ENCODE results near the gene AGFG2. TPM values are rescaled to one million over a fixed set of nuclear protein-coding genes. Genes with fewer than 3 reads are reported as not detected.

The AGFG2 gene
- total and polyA plus RNA-seq, 4 donors = 37.2 to 48.8 (median 42.3) TPM

DNA sequence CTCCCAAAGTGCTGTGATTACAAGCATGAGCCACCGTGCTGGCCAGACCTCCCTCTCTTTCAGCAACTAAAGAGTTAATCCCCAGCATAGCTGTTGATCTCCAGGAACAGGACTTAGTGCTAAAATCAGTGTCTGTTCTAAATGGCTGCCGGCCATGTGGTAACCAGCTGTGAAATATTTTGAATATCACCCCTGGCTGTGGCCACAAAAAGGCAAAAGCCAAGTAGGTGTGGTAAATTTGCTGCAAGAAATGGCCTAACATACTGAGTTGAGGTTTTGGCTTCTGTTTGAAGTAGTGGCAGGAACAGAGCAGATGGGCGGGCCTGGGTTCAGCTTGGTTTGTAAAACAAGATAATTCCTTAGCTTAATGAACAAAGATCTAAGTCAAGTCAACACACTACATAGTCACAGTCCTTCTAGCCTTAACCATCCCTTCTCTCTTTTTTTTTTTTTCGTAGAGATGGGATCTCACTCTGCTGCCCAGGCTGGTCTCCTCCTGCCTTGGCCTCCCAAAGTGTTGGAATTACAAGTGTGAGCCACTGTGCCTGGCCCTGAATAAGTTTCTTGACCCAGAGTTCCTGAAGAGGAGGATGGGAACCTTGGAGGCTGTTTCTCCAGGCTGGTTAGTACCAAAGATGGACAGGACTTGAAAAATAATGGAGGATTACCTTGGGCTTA is 22.7 kb upstream of the AGFG2 start:
- WGBS = 78% methylated on average over 4 of the region's 4 CpGs
- Histone ChIP-seq H3K4me3 (ENCODE audit: low read depth in 1 of 3, low read length in 3 of 3) (no peak overlapping the region), H3K27me3 (ENCODE audit: control insufficient read depth in 4 of 4, insufficient read depth in 4 of 4, low read length in 3 of 4) (no peaks in the 10 kb centered on the region), H3K9me3 (ENCODE audit: control insufficient read depth in 4 of 4, low read length in 3 of 4) (no peaks in the 10 kb centered on the region), H3K27ac (ENCODE audit: low read depth in 1 of 2, low read length in 2 of 2) (no peak overlapping the region), H3K4me1 (ENCODE audit: control insufficient read depth in 4 of 4, insufficient read depth in 4 of 4, low read length in 3 of 4) (no peaks in the 10 kb centered on the region), H3K36me3 (ENCODE audit: control insufficient read depth in 4 of 4, insufficient read depth in 3 of 4, low read depth in 1 of 4, low read length in 3 of 4) (no peaks in the 10 kb centered on the region), H3K9ac (ENCODE audit: low read depth in 1 of 2, low read length in 2 of 2) (no peak overlapping the region)
- TF ChIP-seq, protein P1, sequence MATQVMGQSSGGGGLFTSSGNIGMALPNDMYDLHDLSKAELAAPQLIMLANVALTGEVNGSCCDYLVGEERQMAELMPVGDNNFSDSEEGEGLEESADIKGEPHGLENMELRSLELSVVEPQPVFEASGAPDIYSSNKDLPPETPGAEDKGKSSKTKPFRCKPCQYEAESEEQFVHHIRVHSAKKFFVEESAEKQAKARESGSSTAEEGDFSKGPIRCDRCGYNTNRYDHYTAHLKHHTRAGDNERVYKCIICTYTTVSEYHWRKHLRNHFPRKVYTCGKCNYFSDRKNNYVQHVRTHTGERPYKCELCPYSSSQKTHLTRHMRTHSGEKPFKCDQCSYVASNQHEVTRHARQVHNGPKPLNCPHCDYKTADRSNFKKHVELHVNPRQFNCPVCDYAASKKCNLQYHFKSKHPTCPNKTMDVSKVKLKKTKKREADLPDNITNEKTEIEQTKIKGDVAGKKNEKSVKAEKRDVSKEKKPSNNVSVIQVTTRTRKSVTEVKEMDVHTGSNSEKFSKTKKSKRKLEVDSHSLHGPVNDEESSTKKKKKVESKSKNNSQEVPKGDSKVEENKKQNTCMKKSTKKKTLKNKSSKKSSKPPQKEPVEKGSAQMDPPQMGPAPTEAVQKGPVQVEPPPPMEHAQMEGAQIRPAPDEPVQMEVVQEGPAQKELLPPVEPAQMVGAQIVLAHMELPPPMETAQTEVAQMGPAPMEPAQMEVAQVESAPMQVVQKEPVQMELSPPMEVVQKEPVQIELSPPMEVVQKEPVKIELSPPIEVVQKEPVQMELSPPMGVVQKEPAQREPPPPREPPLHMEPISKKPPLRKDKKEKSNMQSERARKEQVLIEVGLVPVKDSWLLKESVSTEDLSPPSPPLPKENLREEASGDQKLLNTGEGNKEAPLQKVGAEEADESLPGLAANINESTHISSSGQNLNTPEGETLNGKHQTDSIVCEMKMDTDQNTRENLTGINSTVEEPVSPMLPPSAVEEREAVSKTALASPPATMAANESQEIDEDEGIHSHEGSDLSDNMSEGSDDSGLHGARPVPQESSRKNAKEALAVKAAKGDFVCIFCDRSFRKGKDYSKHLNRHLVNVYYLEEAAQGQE (IDR thresholded peaks at IDR 0.05) = no peak
- TF ChIP-seq, protein P2, sequence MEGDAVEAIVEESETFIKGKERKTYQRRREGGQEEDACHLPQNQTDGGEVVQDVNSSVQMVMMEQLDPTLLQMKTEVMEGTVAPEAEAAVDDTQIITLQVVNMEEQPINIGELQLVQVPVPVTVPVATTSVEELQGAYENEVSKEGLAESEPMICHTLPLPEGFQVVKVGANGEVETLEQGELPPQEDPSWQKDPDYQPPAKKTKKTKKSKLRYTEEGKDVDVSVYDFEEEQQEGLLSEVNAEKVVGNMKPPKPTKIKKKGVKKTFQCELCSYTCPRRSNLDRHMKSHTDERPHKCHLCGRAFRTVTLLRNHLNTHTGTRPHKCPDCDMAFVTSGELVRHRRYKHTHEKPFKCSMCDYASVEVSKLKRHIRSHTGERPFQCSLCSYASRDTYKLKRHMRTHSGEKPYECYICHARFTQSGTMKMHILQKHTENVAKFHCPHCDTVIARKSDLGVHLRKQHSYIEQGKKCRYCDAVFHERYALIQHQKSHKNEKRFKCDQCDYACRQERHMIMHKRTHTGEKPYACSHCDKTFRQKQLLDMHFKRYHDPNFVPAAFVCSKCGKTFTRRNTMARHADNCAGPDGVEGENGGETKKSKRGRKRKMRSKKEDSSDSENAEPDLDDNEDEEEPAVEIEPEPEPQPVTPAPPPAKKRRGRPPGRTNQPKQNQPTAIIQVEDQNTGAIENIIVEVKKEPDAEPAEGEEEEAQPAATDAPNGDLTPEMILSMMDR (IDR thresholded peaks at IDR 0.05; ENCODE audit: low read depth, low read length, missing input control) = no peak
- TF ChIP-seq HNF4G (IDR thresholded peaks at IDR 0.05) (no peak), EGR1 (IDR thresholded peaks at IDR 0.05; ENCODE audit: low read depth in 2 of 2) (no peak), YY1 (IDR thresholded peaks at IDR 0.05) (no peak), SP1 (IDR thresholded peaks at IDR 0.05) (no peak), HNF4A (conservative IDR thresholded peaks at IDR 0.05) (no peak), GABPA (IDR thresholded peaks at IDR 0.05 in 1 of 2, conservative IDR thresholded peaks at IDR 0.05 in 1 of 2) (no peak), FOXA2 (IDR thresholded peaks at IDR 0.05) (no peak), RAD21 (IDR thresholded peaks at IDR 0.05) (no peak), FOXA1 (IDR thresholded peaks at IDR 0.05) (no peak), RXRA (IDR thresholded peaks at IDR 0.05) (no peak)
- TF ChIP-seq, protein P3, sequence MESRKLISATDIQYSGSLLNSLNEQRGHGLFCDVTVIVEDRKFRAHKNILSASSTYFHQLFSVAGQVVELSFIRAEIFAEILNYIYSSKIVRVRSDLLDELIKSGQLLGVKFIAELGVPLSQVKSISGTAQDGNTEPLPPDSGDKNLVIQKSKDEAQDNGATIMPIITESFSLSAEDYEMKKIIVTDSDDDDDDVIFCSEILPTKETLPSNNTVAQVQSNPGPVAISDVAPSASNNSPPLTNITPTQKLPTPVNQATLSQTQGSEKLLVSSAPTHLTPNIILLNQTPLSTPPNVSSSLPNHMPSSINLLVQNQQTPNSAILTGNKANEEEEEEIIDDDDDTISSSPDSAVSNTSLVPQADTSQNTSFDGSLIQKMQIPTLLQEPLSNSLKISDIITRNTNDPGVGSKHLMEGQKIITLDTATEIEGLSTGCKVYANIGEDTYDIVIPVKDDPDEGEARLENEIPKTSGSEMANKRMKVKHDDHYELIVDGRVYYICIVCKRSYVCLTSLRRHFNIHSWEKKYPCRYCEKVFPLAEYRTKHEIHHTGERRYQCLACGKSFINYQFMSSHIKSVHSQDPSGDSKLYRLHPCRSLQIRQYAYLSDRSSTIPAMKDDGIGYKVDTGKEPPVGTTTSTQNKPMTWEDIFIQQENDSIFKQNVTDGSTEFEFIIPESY (IDR thresholded peaks at IDR 0.05) = no peak
- TF ChIP-seq, protein P4, sequence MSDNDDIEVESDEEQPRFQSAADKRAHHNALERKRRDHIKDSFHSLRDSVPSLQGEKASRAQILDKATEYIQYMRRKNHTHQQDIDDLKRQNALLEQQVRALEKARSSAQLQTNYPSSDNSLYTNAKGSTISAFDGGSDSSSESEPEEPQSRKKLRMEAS (IDR thresholded peaks at IDR 0.05) = no peak
- no peak for DNase-seq (ENCODE audit: low spot score)

DNA sequence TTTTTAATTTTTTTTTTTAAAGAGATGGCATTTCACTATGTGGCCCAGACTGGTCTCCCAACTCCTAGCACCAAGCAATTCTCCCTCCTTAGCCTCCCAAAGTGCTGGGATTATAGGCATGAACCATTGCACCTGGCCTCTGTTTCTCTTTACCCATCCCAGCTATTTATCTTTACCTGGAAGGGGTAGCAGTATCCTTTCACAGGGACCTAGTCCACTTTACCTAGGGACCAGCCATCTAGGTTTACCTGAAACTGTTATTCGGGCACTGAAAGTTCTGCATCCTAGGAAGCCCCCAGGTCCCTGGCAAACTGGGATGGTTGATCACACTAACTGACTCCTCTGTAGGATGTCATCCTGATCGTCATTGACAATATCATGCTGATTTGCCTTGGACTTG is 21.7 kb upstream of the AGFG2 start:
- Histone ChIP-seq H3K4me3 (ENCODE audit: low read depth in 1 of 3, low read length in 3 of 3) (no peak overlapping the region), H3K4me1 (ENCODE audit: control insufficient read depth in 4 of 4, insufficient read depth in 4 of 4, low read length in 3 of 4) (no peaks in the 10 kb centered on the region), H3K36me3 (ENCODE audit: control insufficient read depth in 4 of 4, insufficient read depth in 3 of 4, low read depth in 1 of 4, low read length in 3 of 4) (no peaks in the 10 kb centered on the region), H3K27ac (ENCODE audit: low read depth in 1 of 2, low read length in 2 of 2) (no peak overlapping the region), H3K9ac (ENCODE audit: low read depth in 1 of 2, low read length in 2 of 2) (no peak overlapping the region), H3K27me3 (ENCODE audit: control insufficient read depth in 4 of 4, insufficient read depth in 4 of 4, low read length in 3 of 4) (no peaks in the 10 kb centered on the region), H3K9me3 (ENCODE audit: control insufficient read depth in 4 of 4, low read length in 3 of 4) (no peaks in the 10 kb centered on the region)
- TF ChIP-seq, protein P5, sequence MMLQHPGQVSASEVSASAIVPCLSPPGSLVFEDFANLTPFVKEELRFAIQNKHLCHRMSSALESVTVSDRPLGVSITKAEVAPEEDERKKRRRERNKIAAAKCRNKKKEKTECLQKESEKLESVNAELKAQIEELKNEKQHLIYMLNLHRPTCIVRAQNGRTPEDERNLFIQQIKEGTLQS (IDR thresholded peaks at IDR 0.05) = no peak
- no peak for DNase-seq (ENCODE audit: low spot score)
- 84% methylated on average over 2 of the region's 2 CpGs for WGBS

Measured in liver (tissue), 9 donors.